DOHH2 (cell line): ENCODE data around the gene MYO18B.

Experiments
- CTCF ChIP-seq: fragments of 200-600 bp; sonication (generic); IDR thresholded peaks from one replicate; pipeline ENCODE4 v1.5.1; 2014; ENCODE audit warnings: antibody characterized with exemption, mild to moderate bottlenecking, low read depth, low read length; ENCODE audit not compliant: poor library complexity, severe bottlenecking
- EZH2phosphoT487 ChIP-seq: fragments of 200-600 bp; sonication (generic); IDR thresholded peaks from 2 replicates; pipeline ENCODE4 v1.6.1; 2017; ENCODE audit warnings: borderline replicate concordance, mild to moderate bottlenecking, antibody characterized with exemption, low read length, moderate library complexity, mixed read lengths

DNA sequence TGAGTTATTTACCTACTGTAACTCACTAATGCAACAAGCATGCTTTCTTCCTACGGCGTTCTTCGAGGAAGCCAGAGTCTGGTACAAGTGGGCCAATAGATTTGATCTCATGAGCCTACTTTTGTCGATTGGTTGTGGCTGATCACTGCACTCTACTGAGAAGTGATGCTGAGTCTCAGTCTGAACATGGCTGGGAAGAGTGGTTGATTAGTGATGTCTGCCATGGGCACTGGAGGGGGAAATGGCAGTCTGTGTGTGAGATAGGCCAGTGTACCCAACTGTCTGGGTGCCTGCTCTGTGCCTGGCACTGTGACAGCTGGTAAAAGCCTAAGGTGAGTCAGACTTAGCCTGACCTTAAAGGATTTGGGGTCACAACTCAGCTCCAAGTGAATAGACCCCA is 28.3 kb downstream of the MYO18B start:
- TF ChIP-seq CTCF (no peak), EZH2phosphoT487 (no peak)
